Measurements from ENCODE around the gene MYO7B.
A peak's percentile ranks its signal among the peaks of the same experiment; 100 is the strongest.
"Not testable (repeated sequence)": the region's sequence is repeated elsewhere in the genome, so short reads cannot be mapped to it uniquely, and the experiment has no call there.

The MYO7B gene

DNA sequence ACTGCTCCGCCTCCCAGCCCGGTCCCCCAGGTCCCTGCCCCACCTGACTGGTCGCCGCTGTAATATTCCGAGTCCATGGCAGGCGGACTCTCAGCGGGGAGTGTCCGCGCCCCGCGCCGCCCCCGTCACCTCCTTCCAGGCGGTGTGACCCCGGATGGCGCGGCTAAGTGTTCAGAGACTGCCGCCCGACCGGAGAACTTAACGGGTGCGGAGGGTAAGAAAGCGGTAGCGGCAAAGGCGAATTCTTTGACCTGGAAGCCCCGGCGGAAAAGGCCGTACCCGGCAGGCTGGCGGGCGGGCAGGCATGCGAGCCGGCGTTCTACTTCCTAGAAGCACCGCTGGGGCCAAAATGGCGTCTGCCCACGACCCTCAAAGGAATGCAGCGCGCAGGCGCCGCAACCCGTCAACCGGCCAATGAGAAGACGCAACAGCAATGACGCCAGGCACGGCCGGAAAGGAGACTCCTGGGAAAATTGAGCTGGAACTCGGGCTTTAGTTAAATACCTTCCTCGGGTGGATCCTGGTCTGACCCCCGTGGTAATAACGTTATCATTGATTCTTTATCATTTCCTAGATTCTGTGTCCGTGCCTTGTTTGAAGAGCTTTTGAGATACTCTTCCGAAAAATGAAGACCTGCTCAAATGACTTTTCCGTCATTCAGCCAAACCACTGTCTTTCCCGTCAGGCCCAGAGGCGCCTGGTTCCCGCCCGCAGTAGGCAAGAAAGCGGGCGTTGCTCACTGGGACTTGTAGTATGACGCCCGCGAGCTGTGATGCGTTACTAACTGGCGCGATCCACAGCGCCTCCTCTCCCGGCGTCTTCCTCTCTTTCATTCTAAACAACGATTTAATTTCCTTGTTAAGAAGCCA is 9.1 kb upstream of the MYO7B start, which contains the start of gene IWS1:
Gene IWS1 (minus strand): TSS at position 358 of the 869 bp plus-strand sequence. CDS start 281 bp downstream, at position 77.
- TF ChIP-seq Cebpa-rat (IDR thresholded peaks at IDR 0.05): no peak
- H4K20me1 ChIP-seq: peaks cover 20 to 33% (median 28%) of the 10 kb centered on the region in 11 experiments; a peak in 18 of 22 replicates
- H3K27me3 ChIP-seq: no peaks in the 10 kb centered on the region

DNA sequence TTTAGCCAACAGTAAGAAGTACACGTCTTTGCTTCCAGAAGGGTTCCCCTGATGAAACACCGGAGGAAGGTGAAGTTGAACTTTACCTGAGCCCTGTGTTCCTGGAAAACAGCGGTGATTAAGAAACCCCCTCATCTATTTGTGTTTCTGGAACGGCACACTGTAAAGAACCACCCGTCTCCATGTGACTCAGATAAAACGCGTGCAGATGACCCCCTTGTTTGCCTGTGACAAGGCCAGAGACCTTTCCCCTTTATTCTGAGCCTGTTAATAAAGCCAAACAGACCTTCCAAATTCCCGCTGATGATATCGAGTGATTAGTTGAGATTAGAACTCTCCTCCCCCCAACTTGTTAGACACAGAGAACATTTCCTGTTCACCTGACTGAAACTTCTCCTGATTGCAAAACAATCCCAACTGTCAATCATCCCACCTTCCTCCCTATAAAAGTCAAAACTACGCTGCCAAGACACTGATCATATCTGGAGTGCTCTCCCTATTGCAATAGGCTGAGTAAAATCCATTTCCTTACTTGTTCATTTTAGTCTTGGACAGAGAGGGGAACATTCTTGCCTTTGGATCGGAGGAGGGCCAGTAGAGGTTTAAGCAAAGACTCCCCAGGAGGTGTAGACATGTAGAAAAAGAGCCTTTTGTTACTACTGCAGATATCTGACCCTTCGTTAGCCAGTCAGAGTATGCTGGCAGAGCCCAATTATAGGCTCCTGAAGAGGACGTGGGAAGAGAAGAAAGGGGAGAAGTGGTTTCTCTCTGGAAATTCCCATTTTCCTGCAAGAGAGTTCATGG is 8.3 kb upstream of the MYO7B start:
- Histone ChIP-seq H3K4me1 (peaks cover 19 to 33% (median 27%) of the 10 kb centered on the region in 10 experiments), H3K9me3 (replicated peaks in 1 of 11) (peaks cover 0 to 10% (median 7%) of the 10 kb centered on the region in 11 experiments; a peak in 9 of 22 replicates), H3K27me3 (no peaks in the 10 kb centered on the region), H3K4me2 (peak overlapping the region; percentile 67 to 92 (median 87)), H3K27ac (peak overlapping the region; percentile 88 to 98 (median 96)), H3K9ac (peak overlapping the region; percentile 89 to 98 (median 96)), H3K4me3 (peak overlapping the region; percentile 82 to 100 (median 90)), H3K36me3 (peaks cover 15 to 25% (median 21%) of the 10 kb centered on the region in 11 experiments), H4K20me1 (peaks cover 16 to 25% (median 21%) of the 10 kb centered on the region in 11 experiments; a peak in 18 of 22 replicates)
- TF ChIP-seq Cebpa-rat (IDR thresholded peaks at IDR 0.05): no peak

More for the DNA sequence above, 9.1 kb upstream of the MYO7B start, which contains the start of gene IWS1:
- Histone ChIP-seq H3K9ac (peak within 1 kb of the TSS; percentile 89 to 98 (median 96)), H3K36me3 (peaks cover 23 to 34% (median 30%) of the 10 kb centered on the region in 11 experiments), H3K27ac (peak within 1 kb of the TSS; percentile 88 to 98 (median 96)), H3K4me1 (peaks cover 19 to 33% (median 27%) of the 10 kb centered on the region in 10 experiments), H3K9me3 (replicated peaks in 1 of 11) (peaks cover 0 to 10% (median 7%) of the 10 kb centered on the region in 11 experiments; a peak in 9 of 22 replicates), H3K4me3 (peak within 1 kb of the TSS; percentile 82 to 100 (median 90)), H3K4me2 (peak within 1 kb of the TSS; percentile 86 to 93 (median 90))

DNA sequence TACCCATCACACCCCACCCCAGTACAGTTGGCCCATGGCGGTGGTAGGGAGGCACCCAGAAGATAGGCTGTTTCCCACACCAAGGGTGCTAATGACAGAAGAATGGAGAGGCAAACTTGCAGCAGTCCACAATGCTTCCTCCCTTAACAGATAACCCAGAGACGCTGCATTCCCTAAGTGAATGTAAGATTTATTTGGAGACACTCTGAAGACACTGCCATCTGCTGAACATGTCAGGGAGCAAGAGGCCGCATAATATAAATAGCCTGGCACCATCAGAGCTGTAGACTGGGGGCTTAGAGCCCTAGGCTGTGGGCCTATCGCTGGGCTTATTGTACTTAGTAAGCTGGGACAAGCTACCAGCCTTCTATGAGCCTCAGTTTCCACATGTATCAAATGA is 7.0 kb upstream of the MYO7B start:
- no peak overlapping the region for H3K9ac ChIP-seq
- H3K9me3 ChIP-seq (replicated peaks in 1 of 11): peaks cover 0 to 10% (median 7%) of the 10 kb centered on the region in 11 experiments; a peak in 9 of 22 replicates
- TF ChIP-seq Cebpa-rat (IDR thresholded peaks at IDR 0.05): no peak
- peak overlapping the region in 6 of 11 experiments; percentile 0 to 92 (median 82); a peak in 4 of 22 replicates for H3K4me2 ChIP-seq
- H3K36me3 ChIP-seq: peaks cover 2 to 12% (median 8%) of the 10 kb centered on the region in 11 experiments; a peak in 21 of 22 replicates
- H3K4me1 ChIP-seq: peaks cover 22 to 33% (median 26%) of the 10 kb centered on the region in 10 experiments
- H4K20me1 ChIP-seq: peaks cover 8 to 13% (median 11%) of the 10 kb centered on the region in 11 experiments; a peak in 17 of 22 replicates
- H3K27ac ChIP-seq: peak overlapping the region in 4 of 11 experiments; percentile 94 to 98 (median 96); a peak in 4 of 22 replicates
- no peak overlapping the region for H3K4me3 ChIP-seq
- H3K27me3 ChIP-seq: no peaks in the 10 kb centered on the region

DNA sequence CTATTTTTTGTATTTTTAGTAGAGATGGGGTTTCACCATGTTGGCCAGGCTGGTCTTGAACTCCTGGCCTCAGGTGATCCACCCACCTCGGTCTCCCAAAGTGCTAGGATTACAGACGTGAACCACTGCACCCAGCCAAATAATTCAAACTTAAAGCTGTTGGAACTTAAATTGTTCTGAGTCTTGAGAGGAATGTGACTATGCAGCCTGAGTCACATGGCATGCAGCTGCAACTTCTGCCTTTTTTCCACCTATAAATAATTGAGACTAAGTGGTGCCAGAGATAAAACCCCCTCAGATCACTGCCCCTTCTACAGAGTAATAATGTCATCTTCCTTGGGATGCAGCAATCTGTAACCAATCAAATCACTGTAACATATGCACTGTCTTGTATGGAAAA is 6.1 kb upstream of the MYO7B start:
- not testable (repeated sequence) for H3K27me3 ChIP-seq

DNA sequence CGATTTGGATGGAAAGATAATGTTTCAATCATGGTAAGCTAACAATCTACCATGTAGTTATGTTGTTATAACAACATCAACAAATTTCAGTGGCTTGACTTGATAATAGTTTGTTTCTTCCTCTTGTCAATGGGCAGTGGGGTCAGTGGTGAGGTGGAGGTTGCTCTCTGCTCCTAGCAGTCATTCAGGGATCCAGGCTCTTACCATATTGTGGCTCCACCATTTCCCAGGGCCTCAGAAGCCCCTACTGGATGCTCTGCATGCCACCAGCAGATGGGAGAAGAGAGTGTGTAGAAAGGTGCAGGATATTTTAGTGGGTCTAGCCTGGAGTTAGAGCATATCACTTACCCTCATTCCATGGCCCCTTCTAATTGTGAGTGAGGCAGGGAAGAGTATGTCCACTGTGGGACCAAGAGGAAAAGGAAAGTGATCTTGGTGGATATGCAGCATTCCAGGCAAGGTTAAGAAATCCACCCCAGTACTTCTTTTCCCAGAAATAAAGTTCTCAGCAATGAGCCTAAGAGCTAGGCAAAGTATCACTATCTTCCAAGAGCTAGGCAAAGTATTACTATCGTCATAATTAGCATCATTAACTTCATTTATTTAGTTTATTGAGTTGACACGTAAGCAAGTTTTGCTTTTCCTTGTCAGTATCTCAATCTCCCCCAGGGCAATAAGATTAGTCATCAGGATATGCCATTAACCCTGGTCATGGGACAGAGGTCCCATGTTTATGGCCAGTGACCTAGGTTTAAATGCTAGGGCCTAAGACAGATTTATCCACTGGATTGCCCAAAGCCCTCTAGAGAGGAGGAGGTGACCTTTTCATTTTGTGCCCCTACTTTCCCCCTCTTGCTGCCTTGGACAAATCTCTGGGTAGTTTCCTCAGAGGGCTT is 5.0 kb upstream of the MYO7B start:
- Histone ChIP-seq H3K9me3 (replicated peaks in 1 of 11) (peaks cover 0 to 10% (median 7%) of the 10 kb centered on the region in 11 experiments; a peak in 9 of 22 replicates), H3K4me2 (no peak overlapping the region), H3K27me3 (no peaks in the 10 kb centered on the region), H3K4me3 (no peak overlapping the region), H3K27ac (no peak overlapping the region), H4K20me1 (no peaks in the 10 kb centered on the region), H3K9ac (no peak overlapping the region), H3K4me1 (peaks cover 8 to 20% (median 15%) of the 10 kb centered on the region in 10 experiments), H3K36me3 (no peaks in the 10 kb centered on the region)
- no peak for TF ChIP-seq Cebpa-rat (IDR thresholded peaks at IDR 0.05)

More for the DNA sequence above, 6.1 kb upstream of the MYO7B start:
- not testable (repeated sequence) for H3K4me2 ChIP-seq, H3K36me3 ChIP-seq, H3K27ac ChIP-seq, H3K4me3 ChIP-seq, H3K9ac ChIP-seq, H4K20me1 ChIP-seq
- Histone ChIP-seq H3K4me1 (peaks cover 15 to 27% (median 20%) of the 10 kb centered on the region in 10 experiments), H3K9me3 (replicated peaks in 1 of 11) (peaks cover 0 to 10% (median 7%) of the 10 kb centered on the region in 11 experiments; a peak in 9 of 22 replicates)

DNA sequence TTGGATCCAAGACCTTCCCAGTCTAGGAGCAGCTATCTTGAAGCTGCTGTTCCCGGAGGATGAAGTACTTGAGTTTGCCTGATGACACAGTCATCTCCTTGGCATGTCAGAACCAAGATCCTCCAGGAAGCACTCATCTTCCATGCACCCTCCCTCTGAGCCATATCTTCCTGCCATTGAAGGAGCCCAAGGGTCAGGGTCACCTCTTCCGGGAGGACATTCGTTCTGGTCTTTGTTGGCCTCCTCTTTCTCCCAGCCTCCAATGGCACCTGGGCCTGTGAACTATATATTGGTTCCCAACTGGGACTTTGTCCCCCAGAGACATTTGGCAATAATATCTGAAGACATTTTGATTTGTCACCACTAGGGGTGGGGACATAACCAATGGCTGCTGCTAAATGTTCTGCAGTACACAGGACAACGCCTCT is 4.2 kb upstream of the MYO7B start:
- no peaks in the 10 kb centered on the region for H4K20me1 ChIP-seq
- no peak overlapping the region for H3K27ac ChIP-seq
- H3K36me3 ChIP-seq: no peaks in the 10 kb centered on the region
- no peak for TF ChIP-seq Cebpa-rat (IDR thresholded peaks at IDR 0.05)
- H3K4me3 ChIP-seq: no peak overlapping the region
- H3K4me1 ChIP-seq: peaks cover 8 to 20% (median 15%) of the 10 kb centered on the region in 10 experiments
- H3K9ac ChIP-seq: no peak overlapping the region
- H3K27me3 ChIP-seq: no peaks in the 10 kb centered on the region
- peaks cover 0 to 10% (median 7%) of the 10 kb centered on the region in 11 experiments; a peak in 9 of 22 replicates for H3K9me3 ChIP-seq (replicated peaks in 1 of 11)
- H3K4me2 ChIP-seq: no peak overlapping the region

DNA sequence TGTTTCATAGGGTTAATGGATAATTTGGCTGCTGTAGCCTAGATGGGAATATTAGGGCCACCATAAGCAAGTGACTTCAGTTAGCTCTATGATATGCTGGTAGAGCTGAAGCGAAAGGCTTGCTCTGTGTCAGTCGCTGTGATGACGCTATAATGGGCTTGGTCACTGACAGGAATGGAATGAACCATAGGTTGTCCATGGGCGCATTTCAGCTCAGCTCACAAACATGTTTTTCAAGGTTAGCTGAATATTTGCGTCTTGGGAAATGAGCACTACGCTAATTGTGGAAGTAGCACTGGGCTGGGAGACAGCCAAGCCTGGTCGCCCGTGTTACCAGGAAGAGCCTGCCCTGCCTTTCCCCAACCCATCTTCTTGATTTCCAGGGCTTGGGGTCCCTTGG is 3.2 kb upstream of the MYO7B start:
- no peak overlapping the region for H3K4me3 ChIP-seq
- no peak overlapping the region for H3K9ac ChIP-seq

DNA sequence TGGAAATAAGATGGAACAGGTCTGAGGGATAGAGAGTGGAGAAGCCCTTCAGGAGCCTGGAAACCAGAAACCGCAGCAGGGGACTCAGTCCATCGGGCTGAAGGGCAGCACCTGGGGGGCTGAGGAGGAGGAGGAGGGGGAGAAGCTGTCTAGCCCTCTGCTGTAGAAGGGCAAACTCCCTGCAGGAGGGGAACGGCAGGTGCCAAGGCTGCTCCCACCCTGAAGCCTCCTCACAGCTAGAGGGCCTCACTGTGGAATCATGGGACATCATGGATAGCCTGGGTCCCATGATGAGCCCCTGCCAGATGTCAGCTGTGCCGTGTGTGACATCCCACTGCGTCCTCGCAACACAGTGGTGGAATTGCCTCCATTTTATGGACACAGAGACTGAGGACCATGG is 435 bp downstream of the MYO7B start:
- Histone ChIP-seq H3K4me3 (no peak overlapping the region), H4K20me1 (no peaks in the 10 kb centered on the region), H3K9ac (no peak overlapping the region), H3K4me1 (0 out of 20 replicates have a peak, but pooled peaks cover 0 to 3% (median 0%) of the 10 kb centered on the region in 10 experiments), H3K4me2 (no peak overlapping the region), H3K9me3 (replicated peaks in 1 of 11) (0 out of 22 replicates have a peak, but pooled peaks cover 0 to under 1% (median 0%) of the 10 kb centered on the region in 11 experiments), H3K36me3 (no peaks in the 10 kb centered on the region), H3K27me3 (no peaks in the 10 kb centered on the region), H3K27ac (no peak overlapping the region)
- no peak for TF ChIP-seq Cebpa-rat (IDR thresholded peaks at IDR 0.05)

More for the DNA sequence above, 3.2 kb upstream of the MYO7B start:
- H3K4me2 ChIP-seq: no peak overlapping the region
- TF ChIP-seq Cebpa-rat (IDR thresholded peaks at IDR 0.05): no peak
- H3K36me3 ChIP-seq: no peaks in the 10 kb centered on the region
- no peaks in the 10 kb centered on the region for H4K20me1 ChIP-seq
- H3K27me3 ChIP-seq: no peaks in the 10 kb centered on the region
- H3K4me1 ChIP-seq: peaks cover 5 to 16% (median 12%) of the 10 kb centered on the region in 10 experiments
- H3K9me3 ChIP-seq (replicated peaks in 1 of 11): peaks cover 0 to 10% (median 7%) of the 10 kb centered on the region in 11 experiments; a peak in 9 of 22 replicates
- H3K27ac ChIP-seq: no peak overlapping the region
